SJCRH30 (cell line): ENCODE results near the gene ABCD1. TPM values are rescaled to one million over a fixed set of nuclear protein-coding genes. Genes with fewer than 3 reads are reported as not detected.
A peak's percentile ranks its signal among the peaks of the same experiment; 100 is the strongest.
"Not testable (repeated sequence)": the region's sequence is repeated elsewhere in the genome, so short reads cannot be mapped to it uniquely, and the experiment has no call there.

Source experiments
- DNase-seq, 2 experiments: peaks; one replicate each; pipeline ENCODE4 v3.0.0-alpha.2; 2015 to 2020
- H3K27ac ChIP-seq: fragments of 250-450 bp; sonication (Bioruptor Pico); 2 replicates; pipeline ENCODE4 v1.5.1; 2020; ENCODE audit warnings: mild to moderate bottlenecking, moderate library complexity
- H3K27me3 ChIP-seq: fragments of 250-450 bp; sonication (Bioruptor Pico); 2 replicates; pipeline ENCODE4 v1.5.1; 2020; ENCODE audit warnings: mild to moderate bottlenecking, moderate library complexity
- H3K36me3 ChIP-seq: fragments of 250-450 bp; sonication (Bioruptor Pico); 2 replicates; pipeline ENCODE4 v1.5.1; 2020; ENCODE audit warnings: mild to moderate bottlenecking, moderate library complexity
- H3K4me1 ChIP-seq: fragments of 250-450 bp; sonication (Bioruptor Pico); 2 replicates; pipeline ENCODE4 v1.5.1; 2020; ENCODE audit warnings: mild to moderate bottlenecking, moderate library complexity
- H3K4me3 ChIP-seq: fragments of 250-450 bp; sonication (Bioruptor Pico); 2 replicates; pipeline ENCODE4 v1.5.1; 2020; ENCODE audit warnings: mild to moderate bottlenecking, moderate library complexity
- H3K9me3 ChIP-seq: fragments of 250-450 bp; sonication (Bioruptor Pico); replicated peaks from 2 replicates; pipeline ENCODE4 v1.5.1; 2020; ENCODE audit warnings: mild to moderate bottlenecking, moderate library complexity
- total RNA-seq: library from RNA; depleted of rRNA; stranded (reverse); fragments of >200 nt; shearing (Covaris generic); gene quantifications from 2 replicates; pipeline ENCODE4 v1.2.3, GENCODE V29; 2014

ABCD1 gene
- total RNA-seq, 1 experiment from 2014 or later = 4.9 TPM

GRCh38 chrX:153731845-153732215 is 7.2 kb downstream of the ABCD1 start:
- Histone ChIP-seq H3K4me1 (peaks cover 8% of the 10 kb centered on the region), H3K27me3 (no peaks in the 10 kb centered on the region), H3K9me3 (no peaks in the 10 kb centered on the region), H3K4me3 (no peak overlapping the region), H3K27ac (no peak overlapping the region), H3K36me3 (no peaks in the 10 kb centered on the region)
- no peak for DNase-seq

- no peaks in the 10 kb centered on the region for H3K27me3 ChIP-seq
- no peaks in the 10 kb centered on the region for H3K9me3 ChIP-seq
- no peaks in the 10 kb centered on the region for H3K36me3 ChIP-seq
- DNase-seq = no peak
- H3K4me3 ChIP-seq = no peak overlapping the region
- no peak overlapping the region for H3K27ac ChIP-seq
- H3K4me1 ChIP-seq = peaks cover 2% of the 10 kb centered on the region
Measured at GRCh38 chrX:153732401-153732800, 7.7 kb downstream of the ABCD1 start.

- no peaks in the 10 kb centered on the region for H3K27me3 ChIP-seq
- no peaks in the 10 kb centered on the region for H3K9me3 ChIP-seq
- H3K36me3 ChIP-seq = no peaks in the 10 kb centered on the region
- DNase-seq = no peak
- H3K27ac ChIP-seq = no peak overlapping the region
- H3K4me1 ChIP-seq = no peaks in the 10 kb centered on the region
- no peak overlapping the region for H3K4me3 ChIP-seq
Measured at GRCh38 chrX:153733651-153734240, 9.1 kb downstream of the ABCD1 start.

DNA sequence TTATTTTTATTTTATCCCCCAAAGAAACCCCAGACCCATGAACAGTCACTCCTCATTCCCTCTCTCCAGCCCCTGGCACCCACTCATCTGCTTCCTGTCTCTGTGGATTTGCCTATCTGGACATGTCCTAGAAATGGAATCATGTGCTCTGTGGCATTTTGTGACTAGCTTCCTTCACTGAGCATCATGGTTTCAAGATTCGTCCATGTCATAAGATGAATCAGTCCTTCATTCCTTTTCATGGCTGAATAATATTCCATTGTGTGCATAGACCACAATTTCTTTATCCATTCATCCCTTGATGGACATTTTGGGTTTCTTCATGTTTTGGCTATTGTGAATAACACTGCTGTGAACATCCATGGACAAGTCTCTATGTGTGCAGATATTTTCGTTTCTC is 10.2 kb downstream of the ABCD1 start:
- Histone ChIP-seq H3K27me3 (no peaks in the 10 kb centered on the region), H3K4me1 (no peaks in the 10 kb centered on the region), H3K36me3 (no peaks in the 10 kb centered on the region), H3K9me3 (no peaks in the 10 kb centered on the region), H3K4me3 (no peak overlapping the region), H3K27ac (no peak overlapping the region)
- DNase-seq = no peak

GRCh38 chrX:153735274-153735673 is 10.6 kb downstream of the ABCD1 start:
- DNase-seq = no peak
- H3K36me3 ChIP-seq = no peaks in the 10 kb centered on the region
- H3K4me1 ChIP-seq = no peaks in the 10 kb centered on the region
- H3K27ac ChIP-seq = no peak overlapping the region
- H3K4me3 ChIP-seq = no peak overlapping the region
- no peaks in the 10 kb centered on the region for H3K9me3 ChIP-seq
- H3K27me3 ChIP-seq = no peaks in the 10 kb centered on the region

- Histone ChIP-seq H3K4me3 (no peak overlapping the region), H3K27me3 (no peaks in the 10 kb centered on the region)
Measured at GRCh38 chrX:153736071-153736820, 11.6 kb downstream of the ABCD1 start.

DNA sequence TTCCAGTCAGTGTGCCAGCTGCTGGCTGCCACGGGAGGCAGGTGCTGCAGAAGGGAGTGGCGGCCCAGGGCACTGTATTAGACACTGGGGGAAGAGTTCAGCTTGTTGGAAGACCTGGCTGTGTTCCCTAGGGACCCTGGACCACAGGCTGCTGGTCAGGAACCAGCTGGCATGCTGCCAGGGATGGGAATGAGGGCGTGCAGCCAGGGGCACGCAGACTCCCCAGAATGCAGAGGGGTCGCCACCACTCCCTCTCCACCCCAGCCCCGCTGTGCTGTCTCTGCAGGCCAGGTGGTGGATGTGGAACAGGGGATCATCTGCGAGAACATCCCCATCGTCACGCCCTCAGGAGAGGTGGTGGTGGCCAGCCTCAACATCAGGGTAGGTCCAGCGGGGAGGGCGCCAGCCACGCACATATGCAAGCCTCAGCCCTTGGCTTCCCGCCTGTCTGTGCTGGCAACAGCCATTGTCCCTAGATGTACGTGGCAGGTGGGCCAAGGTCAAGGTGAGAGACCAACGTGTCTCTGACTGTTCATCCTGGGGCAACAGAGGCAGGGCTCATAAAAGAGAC is 12.3 kb downstream of the ABCD1 start:
- H3K4me1 ChIP-seq = no peaks in the 10 kb centered on the region
- H3K9me3 ChIP-seq = no peaks in the 10 kb centered on the region
- H3K4me3 ChIP-seq = no peak overlapping the region
- peak; percentile 20 to 22 for DNase-seq
- H3K36me3 ChIP-seq = no peaks in the 10 kb centered on the region
- no peak overlapping the region for H3K27ac ChIP-seq
- H3K27me3 ChIP-seq = no peaks in the 10 kb centered on the region

More at GRCh38 chrX:153736071-153736820, 11.6 kb downstream of the ABCD1 start:
- H3K4me1 ChIP-seq = no peaks in the 10 kb centered on the region
- H3K27ac ChIP-seq = no peak overlapping the region
- no peaks in the 10 kb centered on the region for H3K9me3 ChIP-seq
- no peaks in the 10 kb centered on the region for H3K36me3 ChIP-seq
- DNase-seq = no peak

DNA sequence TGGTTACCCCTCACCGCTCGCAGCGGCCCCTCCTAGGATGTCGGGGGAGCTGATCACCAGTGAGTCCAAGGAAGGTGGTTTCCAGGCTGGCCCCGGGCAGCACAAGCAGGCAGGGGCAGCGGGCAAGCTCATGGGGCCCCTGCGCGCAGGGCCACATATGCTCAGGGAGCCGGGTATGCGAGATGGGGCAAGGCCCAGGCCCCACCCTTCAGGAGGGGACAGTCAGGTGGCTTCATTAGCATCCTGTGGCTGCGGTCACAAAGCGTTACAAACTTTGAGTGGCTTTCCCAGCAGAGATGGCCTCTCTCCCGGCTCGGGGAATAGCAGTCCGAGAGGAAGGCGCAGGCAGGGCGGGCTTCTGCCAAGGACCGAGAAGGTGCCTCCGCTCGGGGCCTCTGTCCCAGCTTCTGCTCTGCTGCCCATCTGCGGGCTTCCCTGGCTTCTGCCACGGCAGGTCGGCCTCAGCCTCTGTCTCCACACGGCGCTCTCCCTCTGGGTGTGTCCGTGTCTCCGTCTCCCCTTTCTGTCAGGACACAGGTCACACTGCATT is 13.5 kb downstream of the ABCD1 start:
- Histone ChIP-seq H3K4me1 (no peaks in the 10 kb centered on the region), H3K9me3 (no peaks in the 10 kb centered on the region), H3K27me3 (no peaks in the 10 kb centered on the region), H3K36me3 (no peaks in the 10 kb centered on the region), H3K4me3 (no peak overlapping the region), H3K27ac (no peak overlapping the region)
- DNase-seq = no peak

GRCh38 chrX:153739754-153740486 is 15.3 kb downstream of the ABCD1 start:
- no peak overlapping the region for H3K27ac ChIP-seq
- no peak for DNase-seq
- no peaks in the 10 kb centered on the region for H3K9me3 ChIP-seq
- H3K27me3 ChIP-seq = no peaks in the 10 kb centered on the region
- H3K4me1 ChIP-seq = no peaks in the 10 kb centered on the region
- no peak overlapping the region for H3K4me3 ChIP-seq
- H3K36me3 ChIP-seq = no peaks in the 10 kb centered on the region

GRCh38 chrX:153740631-153741222 is 16.1 kb downstream of the ABCD1 start:
- Histone ChIP-seq H3K4me3 (no peak overlapping the region), H3K27ac (no peak overlapping the region), H3K4me1 (no peaks in the 10 kb centered on the region), H3K27me3 (no peaks in the 10 kb centered on the region), H3K9me3 (no peaks in the 10 kb centered on the region), H3K36me3 (no peaks in the 10 kb centered on the region)
- no peak for DNase-seq

- no peak for DNase-seq
- Histone ChIP-seq H3K27ac (no peak overlapping the region), H3K36me3 (no peaks in the 10 kb centered on the region), H3K4me3 (no peak overlapping the region), H3K27me3 (no peaks in the 10 kb centered on the region), H3K4me1 (no peaks in the 10 kb centered on the region), H3K9me3 (no peaks in the 10 kb centered on the region)
Measured at GRCh38 chrX:153741446-153741845, 16.8 kb downstream of the ABCD1 start.

DNA sequence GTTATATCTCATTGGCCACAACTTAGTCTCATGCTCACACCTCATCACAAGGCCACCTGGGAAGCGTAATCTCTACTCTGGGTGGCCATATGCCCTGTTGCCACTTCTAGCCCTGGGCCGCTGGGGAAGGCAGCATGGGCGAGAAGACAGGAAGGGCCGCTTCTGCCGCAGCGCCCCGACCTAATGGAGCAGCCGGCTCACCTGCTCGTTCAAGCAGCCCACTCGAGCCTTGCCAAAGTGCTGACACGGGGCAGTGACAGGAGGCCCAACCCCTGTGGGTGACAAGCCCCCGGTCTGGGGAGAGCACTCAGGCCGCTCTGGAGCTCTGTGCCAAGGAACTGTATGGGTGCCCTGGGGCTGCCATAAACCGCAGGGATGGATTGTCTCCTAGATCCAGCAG is 17.5 kb downstream of the ABCD1 start:
- H3K36me3 ChIP-seq, H3K9me3 ChIP-seq, H3K27ac ChIP-seq, H3K4me3 ChIP-seq, H3K4me1 ChIP-seq, H3K27me3 ChIP-seq, DNase-seq: not testable (repeated sequence)

GRCh38 chrX:153742796-153743467 is 18.3 kb downstream of the ABCD1 start:
- DNase-seq, H3K9me3 ChIP-seq, H3K36me3 ChIP-seq, H3K4me1 ChIP-seq, H3K4me3 ChIP-seq, H3K27ac ChIP-seq, H3K27me3 ChIP-seq: not testable (repeated sequence)

GRCh38 chrX:153743468-153744209 is 19.0 kb downstream of the ABCD1 start:
- not testable (repeated sequence) for H3K9me3 ChIP-seq, H3K27ac ChIP-seq, H3K27me3 ChIP-seq, H3K4me1 ChIP-seq, H3K36me3 ChIP-seq
- peak; percentile 84 to 90 for DNase-seq
- peak overlapping the region; percentile 44 for H3K4me3 ChIP-seq
